ENCODE measurements around the gene IKBKE.

IKBKE gene

DNA sequence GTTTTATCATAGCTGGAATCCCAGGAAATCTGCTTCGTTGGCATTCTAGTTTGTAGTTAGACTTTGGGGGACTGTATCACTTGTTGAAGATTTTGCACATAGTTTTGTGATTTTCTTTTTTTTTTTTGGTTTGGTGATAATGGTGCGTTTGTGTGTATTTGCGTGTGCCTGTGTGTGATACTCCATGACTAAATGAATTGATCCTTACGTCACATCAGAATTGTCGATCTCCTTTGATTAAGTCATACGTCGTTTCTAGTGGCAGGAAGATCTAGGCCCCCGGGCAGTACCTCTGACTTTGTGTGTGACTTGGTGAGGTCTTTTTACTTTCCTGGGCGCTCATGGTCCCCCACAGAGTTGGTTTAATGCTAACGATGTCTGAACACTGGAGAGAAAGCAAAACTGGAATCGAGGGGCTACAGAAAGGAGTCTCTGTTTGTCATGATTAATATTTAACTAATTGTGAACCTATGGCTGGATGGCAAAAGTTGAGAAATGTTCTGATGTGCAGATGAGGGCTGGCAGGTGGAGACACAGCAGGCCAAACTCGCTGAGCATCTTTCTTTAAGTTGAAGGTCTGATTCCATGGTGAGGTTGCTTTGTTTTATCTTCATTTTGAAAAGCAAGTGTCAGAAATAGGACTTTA, 39.5 kb downstream of the IKBKE start:
- TF ChIP-seq, protein P1, sequence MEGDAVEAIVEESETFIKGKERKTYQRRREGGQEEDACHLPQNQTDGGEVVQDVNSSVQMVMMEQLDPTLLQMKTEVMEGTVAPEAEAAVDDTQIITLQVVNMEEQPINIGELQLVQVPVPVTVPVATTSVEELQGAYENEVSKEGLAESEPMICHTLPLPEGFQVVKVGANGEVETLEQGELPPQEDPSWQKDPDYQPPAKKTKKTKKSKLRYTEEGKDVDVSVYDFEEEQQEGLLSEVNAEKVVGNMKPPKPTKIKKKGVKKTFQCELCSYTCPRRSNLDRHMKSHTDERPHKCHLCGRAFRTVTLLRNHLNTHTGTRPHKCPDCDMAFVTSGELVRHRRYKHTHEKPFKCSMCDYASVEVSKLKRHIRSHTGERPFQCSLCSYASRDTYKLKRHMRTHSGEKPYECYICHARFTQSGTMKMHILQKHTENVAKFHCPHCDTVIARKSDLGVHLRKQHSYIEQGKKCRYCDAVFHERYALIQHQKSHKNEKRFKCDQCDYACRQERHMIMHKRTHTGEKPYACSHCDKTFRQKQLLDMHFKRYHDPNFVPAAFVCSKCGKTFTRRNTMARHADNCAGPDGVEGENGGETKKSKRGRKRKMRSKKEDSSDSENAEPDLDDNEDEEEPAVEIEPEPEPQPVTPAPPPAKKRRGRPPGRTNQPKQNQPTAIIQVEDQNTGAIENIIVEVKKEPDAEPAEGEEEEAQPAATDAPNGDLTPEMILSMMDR (IDR thresholded peaks at IDR 0.05; ENCODE audit: low read depth, low read length, missing control alignments) = no peak
- DNase-seq (ENCODE audit: extremely low read depth, low read depth) = no peak
- no peak overlapping the region for H3K4me3 ChIP-seq (replicated peaks; ENCODE audit: low read depth, low read length)

DNA sequence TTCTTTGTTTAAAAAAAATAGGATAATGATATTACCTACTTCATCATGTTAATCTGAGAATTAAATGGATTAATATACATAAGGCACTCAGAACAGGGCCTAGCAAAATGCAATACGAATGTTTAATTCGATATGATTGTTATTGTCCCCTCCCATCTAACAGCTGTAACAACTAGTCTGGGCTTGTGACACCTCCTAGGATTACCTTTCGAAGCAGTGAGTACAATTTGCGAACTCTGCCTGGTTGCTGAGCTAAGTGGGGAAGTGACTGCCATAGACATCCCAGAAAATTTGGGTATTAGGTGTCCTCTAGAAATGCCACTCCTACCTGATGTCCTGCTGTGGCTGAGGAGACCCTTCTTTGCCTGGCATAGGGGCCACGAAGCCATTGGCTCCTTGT, 40.1 kb downstream of the IKBKE start:
- no peak overlapping the region for H3K4me3 ChIP-seq (replicated peaks; ENCODE audit: low read depth, low read length)
- DNase-seq (ENCODE audit: extremely low read depth, low read depth) = no peak

DNA sequence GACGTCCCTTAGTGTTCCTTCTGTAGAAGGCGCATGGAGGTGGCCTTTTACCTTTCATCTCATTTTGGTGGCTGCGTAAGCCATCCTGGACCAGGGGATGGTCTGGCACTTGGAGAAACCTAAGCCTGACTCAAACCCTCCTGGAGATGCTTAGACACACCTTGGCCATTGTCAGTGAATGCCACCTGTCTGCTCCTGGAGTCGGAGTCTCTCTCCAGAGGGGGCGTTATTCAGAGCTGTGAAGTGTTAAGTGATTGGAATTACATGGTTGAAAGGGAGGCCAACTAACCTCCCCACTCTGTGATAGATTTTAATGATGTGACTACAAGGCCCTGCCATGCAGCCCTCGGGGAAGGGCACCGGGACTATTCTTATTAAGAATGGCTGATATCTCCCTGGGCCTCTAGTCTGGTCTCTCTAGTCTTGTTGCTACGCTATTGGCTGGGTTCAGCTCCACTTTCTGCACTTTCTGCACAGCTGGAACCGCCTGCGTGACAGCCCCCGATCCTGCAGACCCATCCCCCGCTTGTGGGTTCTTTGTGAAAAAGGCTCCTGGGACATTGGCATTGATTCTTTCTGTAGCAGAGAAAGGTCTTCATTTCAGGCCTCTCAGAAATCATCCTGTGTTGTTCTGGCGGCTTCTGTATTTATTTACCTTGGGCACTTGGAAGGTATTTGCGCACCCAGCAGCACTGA, 41.2 kb downstream of the IKBKE start:
- TF ChIP-seq, protein P1 (IDR thresholded peaks at IDR 0.05; ENCODE audit: low read depth, low read length, missing control alignments) = no peak
- no peak overlapping the region for H3K4me3 ChIP-seq (replicated peaks; ENCODE audit: low read depth, low read length)
- DNase-seq (ENCODE audit: extremely low read depth, low read depth) = no peak

More for the DNA sequence above, 40.1 kb downstream of the IKBKE start:
- TF ChIP-seq, protein P1 (IDR thresholded peaks at IDR 0.05; ENCODE audit: low read depth, low read length, missing control alignments) = no peak

DNA sequence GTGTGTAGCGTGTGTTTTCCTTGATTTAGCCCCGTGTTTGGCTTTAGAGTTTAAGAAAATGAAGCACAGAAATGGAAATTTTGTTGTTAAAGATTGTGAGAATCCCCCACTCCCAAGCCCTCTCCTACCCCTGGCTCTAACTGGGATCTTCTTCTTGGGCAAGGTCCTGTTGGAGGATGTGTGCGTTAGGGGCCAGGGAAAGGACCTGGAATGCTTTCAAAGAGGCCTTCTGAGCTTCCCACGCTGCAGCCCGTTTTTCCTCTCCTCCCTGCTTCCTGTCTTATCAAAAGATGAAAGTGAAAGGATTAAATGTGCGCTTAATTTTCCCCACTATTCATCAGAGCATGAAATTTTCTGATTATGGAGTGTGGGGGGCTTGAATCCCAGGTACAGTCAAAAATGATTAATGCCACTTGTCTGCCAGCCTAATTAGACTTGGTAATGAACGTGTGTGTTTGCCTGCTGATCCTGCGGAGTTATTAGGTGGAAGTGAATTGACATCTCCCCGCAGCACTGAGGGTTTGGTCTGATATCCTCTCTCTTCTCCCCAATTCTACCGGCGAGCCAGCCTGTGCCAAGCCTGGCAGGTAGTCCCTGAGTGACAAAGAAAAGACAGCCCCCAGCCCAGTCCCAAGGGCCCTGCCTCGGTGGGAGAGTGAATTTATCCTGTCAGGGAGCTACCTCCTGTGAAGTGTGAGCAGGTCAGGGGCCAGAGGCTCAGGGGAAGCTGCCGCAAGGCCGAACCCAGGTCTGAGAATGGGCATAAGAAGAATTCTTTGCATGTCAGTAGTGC, 42.0 kb downstream of the IKBKE start:
- TF ChIP-seq, protein P1 (IDR thresholded peaks at IDR 0.05; ENCODE audit: low read depth, low read length, missing control alignments) = no peak
- H3K4me3 ChIP-seq (replicated peaks; ENCODE audit: low read depth, low read length) = no peak overlapping the region
- no peak for DNase-seq (ENCODE audit: extremely low read depth, low read depth)

DNA sequence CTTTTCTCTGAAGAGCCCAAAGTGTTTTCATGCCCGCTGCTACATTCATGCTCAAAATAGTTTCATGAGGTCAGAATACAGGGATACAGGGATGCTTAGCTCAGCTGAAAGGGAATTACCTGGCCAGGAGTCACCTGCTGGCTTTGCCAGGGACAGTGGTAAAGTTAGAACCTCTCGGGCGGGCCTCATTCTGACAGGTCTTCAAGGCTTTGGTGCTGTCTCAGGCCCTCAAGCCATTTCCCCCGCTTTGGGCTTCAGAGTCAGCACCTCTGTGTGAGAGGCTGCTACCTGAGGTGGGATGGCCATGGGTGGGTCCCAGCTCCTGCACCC, 42.5 kb downstream of the IKBKE start:
- TF ChIP-seq, protein P1 (IDR thresholded peaks at IDR 0.05; ENCODE audit: low read depth, low read length, missing control alignments) = no peak
- no peak overlapping the region for H3K4me3 ChIP-seq (replicated peaks; ENCODE audit: low read depth, low read length)
- no peak for DNase-seq (ENCODE audit: extremely low read depth, low read depth)

DNA sequence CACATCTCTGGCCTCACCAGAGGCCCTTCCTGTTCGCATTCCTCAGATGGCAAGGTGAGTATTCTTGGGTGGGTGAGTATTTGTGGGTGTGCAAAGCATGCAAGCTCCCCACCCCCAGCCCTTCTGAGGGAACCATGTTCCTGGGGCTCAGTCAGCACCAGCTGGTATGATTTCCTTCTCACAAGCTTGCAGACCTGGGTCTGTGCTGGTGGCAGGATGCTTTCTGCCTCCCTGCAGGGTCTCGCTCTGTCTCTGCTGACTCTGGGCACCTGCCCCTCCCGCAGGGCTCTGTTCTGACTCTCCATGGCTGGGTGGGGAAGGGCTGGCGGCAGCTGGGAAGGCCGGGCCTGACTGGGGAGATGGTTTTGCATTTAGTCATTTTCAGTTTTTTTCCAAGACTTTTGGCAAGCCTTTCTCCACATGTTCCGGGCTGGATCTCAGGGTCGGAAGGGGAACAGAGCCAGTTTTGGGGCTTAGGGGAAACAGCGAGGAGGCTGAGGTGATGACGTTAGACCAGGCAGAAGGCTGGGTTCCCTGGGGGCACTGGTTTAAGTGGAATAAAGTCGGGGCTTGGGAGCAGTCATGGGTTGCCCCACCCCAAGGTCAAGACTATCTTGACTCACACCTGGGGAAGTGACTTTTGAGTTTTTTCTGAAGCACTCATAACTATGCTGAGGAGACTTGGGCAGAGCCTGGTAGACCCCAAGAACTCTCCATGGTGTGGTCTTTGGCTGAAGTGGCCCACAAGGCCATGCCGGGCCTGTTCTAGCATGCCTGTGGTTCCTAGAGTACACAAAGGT, 43.2 kb downstream of the IKBKE start:
- TF ChIP-seq, protein P1 (IDR thresholded peaks at IDR 0.05; ENCODE audit: low read depth, low read length, missing control alignments) = no peak
- DNase-seq (ENCODE audit: extremely low read depth, low read depth) = peak; percentile 56

More for the DNA sequence above, 43.2 kb downstream of the IKBKE start:
- no peak overlapping the region for H3K4me3 ChIP-seq (replicated peaks; ENCODE audit: low read depth, low read length)
